NCI-H2227 (cell line): ENCODE data around the gene GART.
"Not testable (repeated sequence)": the region's sequence is repeated elsewhere in the genome, so short reads cannot be mapped to it uniquely, and the experiment has no call there.

Experiments used
- DNase-seq: peaks from one replicate; lab custom pipeline; 2025; ENCODE audit not compliant: unreplicated experiment; lab: John Stamatoyannopoulos, UW

Gene GART

DNA sequence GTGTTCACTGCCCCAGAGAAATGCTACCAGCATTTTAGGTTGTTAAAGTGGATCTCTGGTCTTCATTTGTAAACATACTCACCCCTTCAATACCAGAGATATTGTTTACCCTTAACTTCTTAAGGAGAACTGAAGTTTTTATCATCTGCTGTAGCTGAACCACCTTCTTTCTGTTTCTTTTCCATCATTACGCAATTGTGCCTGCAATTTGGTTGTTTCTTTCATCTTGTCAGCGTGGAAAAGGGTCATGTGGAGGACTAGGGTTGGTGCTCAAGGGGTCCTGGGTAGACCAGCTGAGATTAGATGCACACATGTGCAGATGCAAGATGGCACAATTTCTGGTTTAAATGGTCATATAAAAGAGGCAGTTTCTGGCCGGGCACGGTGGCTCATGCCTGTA, 23.0 kb downstream of the GART start:
- no peak for DNase-seq

DNA sequence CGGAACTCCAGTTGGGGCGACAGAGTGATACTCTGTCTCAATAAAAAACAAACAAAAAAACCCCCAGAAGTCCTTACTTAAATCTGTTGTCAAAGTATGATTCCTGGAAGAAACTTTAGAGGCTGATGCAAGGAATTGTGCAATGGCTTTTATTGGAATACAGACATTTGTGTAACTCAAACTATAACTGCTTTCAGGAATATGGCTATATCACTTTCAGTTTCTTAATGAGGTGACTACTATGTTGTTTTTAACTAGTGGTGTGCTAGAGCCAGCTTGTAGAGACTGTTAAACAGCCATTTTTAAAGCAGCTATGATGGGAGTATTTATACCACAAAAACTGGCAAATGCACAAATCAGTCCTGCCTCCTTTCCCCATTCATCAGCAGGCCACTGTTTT, 27.7 kb downstream of the GART start:
- DNase-seq: no peak

DNA sequence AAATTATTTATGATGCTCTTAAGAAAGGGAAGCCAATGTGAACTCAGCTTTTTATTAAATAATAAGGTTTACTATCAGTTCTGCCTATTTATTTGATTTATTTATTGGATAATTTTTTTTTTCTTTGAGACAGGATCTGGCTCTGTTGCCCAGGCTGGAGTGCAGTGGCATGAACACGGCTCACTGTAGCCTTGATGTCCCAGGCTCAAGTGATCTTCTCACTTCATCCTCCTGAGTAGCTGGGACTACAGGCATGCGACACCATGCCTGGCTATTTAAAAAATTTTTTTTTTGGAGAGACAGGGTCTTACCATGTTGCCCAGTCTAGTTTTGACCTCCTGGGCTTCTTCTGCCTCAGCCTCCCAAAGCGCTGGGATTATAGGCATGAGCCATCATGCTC, 29.4 kb downstream of the GART start:
- no peak for DNase-seq

DNA sequence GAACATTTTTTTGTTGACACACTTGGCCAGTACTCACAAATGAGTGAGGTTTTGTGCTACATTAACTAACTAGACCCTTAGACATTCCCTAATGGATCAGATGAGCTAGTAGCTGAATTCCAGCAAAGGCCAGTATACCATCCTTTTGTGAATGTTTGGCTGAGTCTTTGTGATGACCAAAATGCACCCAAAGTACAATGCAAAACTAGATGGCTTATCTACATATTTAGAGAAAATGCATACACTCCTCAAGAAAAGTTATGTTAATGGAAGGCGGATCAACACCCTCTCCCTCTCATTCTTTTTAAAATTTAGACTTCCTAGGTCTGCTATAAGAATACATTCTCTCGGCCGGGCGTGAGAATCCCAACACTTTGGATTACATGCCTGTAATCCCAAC, 30.3 kb downstream of the GART start:
- DNase-seq: no peak

DNA sequence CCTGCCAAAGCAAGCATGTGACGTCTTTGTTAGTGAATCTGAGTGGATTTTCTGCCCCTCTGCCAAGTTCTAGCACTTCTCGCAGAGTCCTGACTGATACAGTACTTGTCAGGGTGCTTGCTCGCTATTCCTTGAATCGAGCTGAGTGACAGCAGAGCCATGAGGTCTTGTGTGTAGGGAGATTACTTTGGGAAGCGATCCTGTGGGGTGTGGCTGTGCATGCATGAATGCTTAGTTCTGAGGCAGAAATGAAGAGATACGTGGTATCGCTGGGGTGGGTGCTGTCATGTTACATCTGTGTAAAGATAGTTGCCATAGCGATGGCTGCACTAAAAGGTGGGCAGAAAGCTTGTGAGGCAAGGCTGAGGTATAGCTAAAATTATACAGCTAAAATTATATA, 31.1 kb downstream of the GART start:
- no peak for DNase-seq

DNA sequence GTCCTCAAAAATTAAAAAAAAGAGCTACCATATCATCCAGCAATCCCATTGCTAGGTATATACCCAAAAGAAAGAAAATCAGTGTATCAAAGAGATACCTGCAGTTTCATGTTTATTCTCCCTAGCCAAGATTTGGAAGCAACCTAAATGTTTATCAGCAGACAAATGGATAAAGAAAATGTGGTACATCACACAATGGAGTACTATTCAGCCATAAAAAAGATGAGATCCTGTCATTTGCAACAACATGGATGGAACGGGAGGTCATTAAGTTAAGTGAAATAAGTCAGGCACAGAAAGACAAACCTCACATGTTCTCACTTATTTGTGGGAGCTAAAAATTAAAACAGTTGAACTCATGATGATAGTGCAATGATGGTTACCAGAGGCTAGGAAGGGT, 34.9 kb downstream of the GART start:
- DNase-seq: not testable (repeated sequence)

DNA sequence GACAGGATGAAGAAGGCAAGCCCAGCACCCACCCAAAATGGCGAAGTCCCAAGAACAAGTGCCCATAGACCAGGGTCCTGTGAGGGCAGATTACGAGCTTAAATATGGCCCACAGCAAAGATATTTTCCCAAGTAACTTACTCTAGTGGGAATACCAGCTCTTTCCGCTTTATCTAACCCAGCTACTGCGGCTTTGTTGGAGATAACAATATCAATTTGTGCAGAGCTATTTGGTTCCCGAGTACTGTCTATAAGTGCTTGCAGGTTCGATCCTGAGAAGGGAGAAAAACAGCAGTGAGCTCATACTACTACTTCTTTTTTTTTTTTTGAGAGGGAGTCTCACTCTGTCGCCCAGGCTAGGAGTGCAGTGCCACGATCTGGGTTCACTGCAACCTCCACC, 36.1 kb downstream of the GART start:
- no peak for DNase-seq

DNA sequence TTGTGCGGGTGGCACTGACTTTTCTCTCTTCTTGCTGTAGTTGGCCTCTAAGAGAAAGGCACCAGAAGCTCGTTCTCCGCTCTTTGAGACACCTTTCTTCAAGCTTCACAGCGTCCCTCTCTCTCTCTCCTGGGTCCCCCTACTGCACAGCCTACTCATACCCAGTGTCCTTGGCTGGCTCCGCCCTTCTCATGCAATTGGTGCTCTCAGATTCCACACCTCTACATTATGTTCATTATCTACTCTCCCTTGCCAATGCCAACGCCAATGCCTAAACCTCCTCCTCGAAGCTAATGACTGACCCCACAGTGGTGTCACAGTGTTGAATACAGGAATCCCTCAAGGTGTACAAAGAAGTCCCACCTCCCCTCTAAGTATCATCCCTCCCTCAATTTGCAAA, 45.6 kb downstream of the GART start:
- DNase-seq: no peak

DNA sequence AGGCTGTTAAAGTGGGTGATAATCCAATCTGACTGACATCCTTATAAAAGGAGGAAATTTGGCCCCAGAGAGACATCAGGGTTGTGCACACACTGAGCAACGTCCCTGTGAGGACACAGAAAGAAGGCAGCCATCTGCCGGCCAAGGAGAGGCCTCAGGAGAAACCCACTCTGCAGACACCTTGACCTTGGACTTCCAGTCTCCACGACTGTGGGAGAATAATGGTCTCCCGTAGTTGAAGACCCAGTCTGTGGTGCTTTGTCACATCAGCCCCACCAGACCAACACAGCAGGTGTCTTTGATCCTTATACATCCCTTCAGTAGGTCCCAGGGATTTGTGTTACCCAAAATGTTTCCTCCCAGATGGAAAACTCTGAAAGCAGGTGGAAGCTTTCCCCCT, 46.2 kb downstream of the GART start:
- no peak for DNase-seq

DNA sequence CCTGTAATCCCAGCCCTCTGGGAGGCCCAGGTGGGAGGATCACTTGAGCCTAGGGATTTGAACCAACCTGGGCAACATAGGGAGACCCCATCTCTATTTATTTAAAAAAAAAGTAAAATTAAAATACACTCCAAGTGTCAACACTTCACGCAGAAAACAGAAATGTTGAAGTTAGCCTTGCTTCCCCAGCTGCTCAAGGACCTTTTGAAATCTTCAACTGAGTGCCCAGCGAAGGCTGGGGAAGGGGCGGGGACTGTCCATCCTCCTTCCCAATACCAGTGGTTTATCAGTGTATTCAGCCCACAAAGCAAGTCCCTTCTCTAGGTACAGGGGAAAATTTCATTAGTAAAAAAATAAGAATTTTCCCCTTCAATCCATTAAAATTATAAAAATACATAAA, 48.2 kb downstream of the GART start:
- DNase-seq: no peak

DNA sequence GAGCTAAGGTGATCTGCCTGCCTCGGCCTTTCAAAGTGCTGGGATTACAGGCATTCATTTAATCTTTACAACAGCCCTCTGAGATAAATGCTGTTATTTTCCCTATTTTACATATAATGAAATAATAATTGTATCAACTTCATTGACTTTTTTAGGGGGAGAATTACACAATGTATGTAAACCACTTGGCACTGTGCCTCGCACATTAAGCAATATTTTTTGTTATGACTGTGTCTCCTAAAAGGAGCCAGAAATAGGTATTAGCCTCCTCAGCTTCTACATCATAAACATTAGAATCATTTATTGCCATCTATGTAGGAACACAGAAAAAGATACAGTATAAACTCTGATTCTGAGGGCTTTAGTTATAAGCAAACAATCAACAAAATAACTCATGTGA, 49.3 kb downstream of the GART start:
- no peak for DNase-seq

DNA sequence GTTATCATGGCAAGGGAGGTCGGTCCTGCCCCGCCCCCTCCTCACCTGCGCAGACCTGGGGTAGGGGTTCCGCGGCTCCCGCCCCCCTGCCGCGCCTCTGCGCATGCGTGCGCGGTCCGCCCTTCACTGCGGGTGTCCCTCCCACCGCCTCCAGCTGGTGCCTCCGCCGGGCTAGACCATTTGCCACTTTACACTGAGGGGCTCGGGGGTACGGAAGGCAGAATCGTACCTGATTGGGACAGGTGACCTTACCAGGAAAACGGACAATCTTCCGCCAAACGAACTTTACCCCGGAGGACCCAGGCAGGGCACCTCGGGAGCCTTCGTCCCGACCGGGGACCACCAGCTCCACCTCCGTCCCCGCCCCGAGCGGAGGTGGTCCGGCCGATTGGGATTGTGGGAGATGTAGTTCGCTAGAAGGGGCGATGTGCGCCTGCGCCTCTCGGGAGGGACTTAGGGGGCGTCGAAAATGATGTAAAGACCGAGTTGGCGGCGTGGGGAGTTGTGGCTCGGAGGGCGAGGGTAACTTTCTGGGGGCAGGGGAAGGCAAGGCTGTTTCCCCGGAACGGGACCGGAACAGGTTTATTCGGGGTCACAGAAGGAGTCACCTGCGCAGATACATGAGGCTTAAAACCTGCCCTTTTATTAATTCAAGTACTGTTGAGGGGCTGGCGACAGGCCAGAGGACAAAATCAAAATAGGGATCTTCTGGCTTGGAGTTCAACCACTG, 50.4 kb downstream of the GART start, which contains the start of gene DNAJC28:
Gene DNAJC28 (minus strand): TSS at position 344 of the 730 bp plus-strand sequence. CDS start 2,323 bp downstream, outside the sequence.
- DNase-seq: peak; percentile 98

DNA sequence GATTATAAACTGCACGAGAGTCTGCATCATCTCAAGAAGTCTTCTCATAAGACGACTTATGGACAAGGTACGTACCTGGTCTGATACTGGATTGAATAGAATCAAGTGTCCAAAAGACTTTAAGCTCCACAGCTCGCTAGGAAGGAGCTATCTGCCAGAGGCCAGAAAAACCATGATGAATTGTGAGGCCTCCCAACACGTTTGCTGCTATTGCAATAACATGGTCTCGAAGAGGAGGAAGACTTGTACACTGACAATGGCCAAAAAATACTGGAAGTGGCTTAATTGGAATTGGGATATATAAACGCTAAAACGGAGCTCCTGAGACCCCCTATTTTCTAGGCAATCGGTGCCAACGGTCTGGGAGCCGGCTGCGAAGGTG, 50.9 kb downstream of the GART start:
- DNase-seq: peak; percentile 64

DNA sequence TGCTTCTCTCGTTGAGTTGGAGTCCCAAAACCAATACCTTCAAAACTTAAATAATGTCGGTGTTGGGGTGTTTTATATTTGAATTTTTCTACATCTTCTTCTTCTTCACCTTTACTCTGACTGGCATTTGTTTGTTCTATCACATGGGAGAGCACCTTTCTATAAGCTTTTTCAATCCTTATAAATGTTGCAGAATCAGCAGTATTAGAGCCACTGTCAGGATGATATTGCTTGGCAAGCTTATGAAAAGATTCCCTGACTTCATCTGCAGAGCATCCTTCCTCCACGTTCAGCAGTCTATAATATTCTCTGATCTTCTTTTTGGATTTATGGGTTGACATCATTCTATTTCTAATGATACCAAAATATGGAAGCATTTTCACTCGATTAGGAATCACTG, 53.0 kb downstream of the GART start:
- no peak for DNase-seq

DNA sequence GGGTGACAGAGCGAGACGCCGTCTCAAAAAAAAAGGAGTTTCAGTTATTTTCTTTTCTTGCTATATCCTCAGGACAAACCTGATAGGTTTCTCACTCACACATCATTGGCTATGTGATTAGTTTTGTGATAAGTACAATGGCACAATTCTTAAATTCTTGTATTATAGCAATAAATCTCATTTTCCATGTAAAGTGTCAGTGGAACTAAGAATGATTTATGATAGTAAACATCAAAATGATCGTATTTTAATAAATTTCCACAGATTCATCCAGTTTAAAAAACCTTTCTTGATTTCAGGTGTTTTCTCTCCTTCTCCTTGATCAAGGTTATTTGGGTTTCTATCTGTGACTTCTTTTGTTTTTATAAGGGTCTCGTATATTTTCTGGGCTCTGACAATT, 53.9 kb downstream of the GART start:
- no peak for DNase-seq

DNA sequence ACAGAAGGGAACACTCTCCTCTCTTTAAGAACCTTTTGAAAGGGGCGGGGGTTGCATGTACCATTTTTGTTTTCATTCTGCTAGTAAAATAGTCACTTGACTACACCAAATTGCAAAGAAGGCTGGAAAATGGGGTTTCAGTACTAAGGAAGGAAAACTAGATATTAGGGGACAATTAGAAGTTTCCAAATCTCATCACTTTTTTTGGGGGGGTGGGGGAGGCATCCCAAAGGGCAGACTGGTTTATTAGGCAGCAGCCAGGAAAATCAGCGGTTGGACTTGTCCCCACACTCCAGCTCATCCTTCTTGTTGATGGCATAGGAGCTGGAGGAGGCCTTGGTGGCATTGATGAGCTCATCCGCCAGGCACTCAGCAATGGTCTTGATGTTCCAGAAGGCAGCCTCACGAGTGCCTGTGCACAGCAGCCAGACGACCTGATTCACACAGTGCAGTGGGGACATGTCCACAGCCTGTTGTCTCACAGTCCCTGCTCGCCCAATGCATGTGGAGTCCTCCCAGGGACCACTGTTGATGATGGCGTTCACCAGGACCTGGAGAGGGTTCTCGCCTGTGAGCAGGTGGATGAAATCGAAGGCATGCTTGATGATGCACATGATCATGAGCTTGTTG, 60.5 kb downstream of the GART start:
- no peak for DNase-seq

DNA sequence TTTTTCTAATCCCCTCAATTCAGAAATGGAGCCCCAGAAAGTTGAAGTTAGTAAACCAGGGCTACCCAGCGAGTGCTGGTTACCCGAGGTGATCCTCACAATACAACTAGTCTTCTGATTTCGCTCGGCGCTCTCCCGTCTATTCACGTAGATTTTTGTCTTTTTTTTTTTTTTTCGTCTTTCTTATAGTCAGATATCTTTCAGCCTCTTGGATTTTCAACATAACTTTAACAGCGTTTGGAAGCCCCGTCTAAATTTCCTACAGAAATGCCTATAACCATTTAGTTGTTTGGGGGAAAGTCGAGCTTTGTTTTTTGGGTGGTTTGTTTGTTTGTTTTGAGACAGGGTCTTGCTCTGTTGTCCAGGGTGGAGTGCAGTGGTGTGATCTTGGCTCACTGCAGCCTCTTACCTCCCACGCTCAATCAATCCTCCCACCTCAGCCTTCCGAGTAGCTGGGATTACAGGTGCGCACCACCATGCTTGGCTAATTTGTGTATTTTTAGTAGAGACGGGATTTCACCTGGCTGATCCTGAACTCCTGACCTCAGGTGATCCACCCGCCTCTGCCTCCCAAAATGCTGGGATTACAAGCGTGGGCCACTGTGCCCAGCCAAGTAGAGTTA, 61.3 kb downstream of the GART start:
- DNase-seq: no peak

DNA sequence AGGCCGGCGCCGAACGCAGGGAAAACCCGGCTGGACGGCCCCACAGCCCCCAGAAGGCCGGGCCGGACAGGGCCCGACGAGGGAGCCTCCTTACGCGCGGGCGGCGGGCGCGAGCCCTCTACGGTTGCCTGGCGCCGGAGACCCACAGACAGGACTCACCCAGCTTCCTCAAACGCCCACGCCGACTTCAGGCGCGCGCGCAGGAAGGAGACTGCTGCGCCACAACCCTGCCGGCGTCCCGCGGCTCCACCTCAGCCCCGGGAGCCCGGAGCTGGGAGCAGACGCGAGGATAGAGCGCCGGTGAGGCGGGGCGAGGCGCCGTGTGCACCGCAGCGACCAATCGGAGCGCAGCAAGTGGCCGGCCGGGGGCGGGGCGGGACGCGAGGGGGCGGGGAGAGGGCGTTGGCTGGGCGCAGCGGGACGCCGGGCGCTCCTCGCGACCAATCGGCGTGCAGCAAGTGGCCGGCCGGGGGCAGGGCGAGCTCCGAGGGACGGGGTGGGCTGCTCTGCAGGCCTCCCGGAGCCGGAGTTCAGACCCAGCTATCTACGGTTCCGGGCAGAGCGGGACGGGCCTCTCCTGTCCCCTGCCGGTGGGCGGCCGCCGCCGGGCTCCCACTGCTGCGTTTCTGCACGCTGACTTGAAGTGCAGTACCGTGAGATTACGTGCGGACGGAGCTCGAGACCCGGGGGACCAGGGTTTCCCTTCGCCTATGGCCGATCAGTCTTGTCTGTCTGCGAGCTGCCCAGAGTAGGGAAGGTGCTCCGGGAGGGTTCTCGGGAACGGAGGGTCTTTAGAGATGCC, 62.0 kb downstream of the GART start, which contains the start of gene TMEM50B:
Gene TMEM50B (minus strand): TSS at position 296 of the 802 bp plus-strand sequence. CDS start 11,089 bp downstream, outside the sequence.
- DNase-seq: peak; percentile 97

DNA sequence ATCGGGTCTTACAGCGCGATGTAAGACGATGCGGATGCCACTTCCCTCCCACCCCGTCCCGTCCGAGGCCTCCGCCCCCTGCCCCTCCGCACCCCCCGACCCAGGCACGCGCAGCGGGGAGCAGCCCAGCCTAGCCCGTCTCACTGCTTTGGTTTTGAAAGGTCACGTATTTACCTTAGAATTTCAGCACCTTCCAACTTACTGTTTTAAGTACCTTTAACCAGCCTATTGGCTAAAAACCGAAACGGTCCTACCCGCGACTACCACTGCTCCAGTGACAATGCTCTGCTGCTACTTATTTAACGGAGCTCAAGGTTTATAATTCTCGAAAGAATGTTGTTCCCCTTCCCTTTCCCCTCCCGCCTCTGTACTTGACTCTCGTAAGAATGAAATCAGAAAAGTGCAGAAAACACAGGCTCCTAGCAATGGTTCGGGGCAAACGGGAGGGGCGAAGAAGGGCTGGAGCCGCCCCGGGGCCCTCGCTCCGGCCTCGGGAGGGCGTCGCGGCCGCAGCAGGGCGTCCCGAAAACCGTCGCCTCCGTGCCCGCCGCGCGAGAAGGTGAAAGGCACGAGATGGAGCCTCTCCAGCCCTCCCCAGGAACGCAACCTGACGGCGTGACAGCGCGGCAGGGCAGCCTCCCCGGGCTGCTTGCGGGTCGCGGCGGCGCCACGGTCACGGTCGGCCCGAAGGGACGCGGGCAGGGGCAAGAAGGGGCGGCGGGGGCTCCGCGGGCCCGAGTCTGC, 62.8 kb downstream of the GART start:
- peak; percentile 54 for DNase-seq

DNA sequence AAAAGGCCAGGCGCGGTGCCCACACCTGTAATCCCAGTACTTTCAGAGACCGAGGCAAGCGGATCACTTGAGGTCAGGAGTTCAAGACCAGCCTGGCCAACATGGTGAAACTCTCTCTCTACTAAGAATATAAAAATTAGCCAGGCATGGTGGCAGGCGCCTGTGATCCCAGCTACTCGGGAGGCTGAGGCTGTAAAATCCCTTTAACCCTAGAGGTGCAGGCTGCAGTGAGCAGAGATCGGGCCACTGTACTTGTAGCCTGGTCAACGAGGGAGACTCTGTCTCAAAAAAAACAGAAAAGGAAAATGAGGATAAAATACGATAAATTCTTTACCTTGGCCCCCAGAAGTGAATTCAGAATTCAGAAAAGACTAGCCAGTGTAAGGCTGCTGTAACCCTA, 63.7 kb downstream of the GART start:
- DNase-seq: no peak

DNA sequence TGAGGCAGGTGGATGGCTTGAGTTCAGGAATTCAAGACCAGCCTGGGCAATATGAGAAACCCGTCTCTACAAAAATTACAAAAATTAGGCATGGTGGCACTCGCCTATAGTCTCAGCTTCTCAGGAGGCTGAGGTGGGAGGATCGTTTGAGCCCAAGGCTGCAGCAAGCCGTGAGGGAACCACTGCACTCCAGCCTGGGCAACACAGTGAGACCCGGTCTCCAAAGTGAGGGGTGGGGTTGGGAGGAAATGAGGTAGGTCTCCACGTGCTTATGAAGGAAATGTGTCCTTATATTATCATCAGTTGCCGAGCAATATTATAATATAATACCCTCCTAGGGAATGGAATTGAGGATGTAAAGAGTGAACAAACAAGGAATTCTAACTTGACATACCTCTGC, 64.9 kb downstream of the GART start:
- DNase-seq: no peak
